HCT116 (cell line): ENCODE measurements around the gene FBXW2. TPM values are rescaled to one million over a fixed set of nuclear protein-coding genes. Genes with fewer than 3 reads are reported as not detected.

ENCODE experiments used
- ATAC-seq: fragments of 200-7000 bp; cut with Tn5 transposase; 2 replicates; pipeline ENCODE4 v1.9.1; 2020; ENCODE audit warnings: mild to moderate bottlenecking, moderate library complexity
- BruUV-seq: library from RNA; stranded (reverse); fragments of 400-500 nt; replicated peaks from 2 replicates; lab custom pipeline; 2021; lab: Mats Ljungman, UMichigan
- CTCF ChIA-PET: fragments of 300-600 bp; sonication (Branson Sonifier 250); formaldehyde crosslinking; loops from one replicate; lab custom pipeline; 2021; ENCODE audit warnings: antibody characterized with exemption; lab: Charles Lee
- POLR2A ChIA-PET: fragments of 300-600, 350-600 bp; sonication (Branson Sonifier 250); formaldehyde crosslinking; loops from one replicate; lab custom pipeline; 2021; ENCODE audit warnings: antibody characterized with exemption; lab: Charles Lee
- RAD21 ChIA-PET, 2 experiments: fragments of 300-600 bp; sonication (Branson Sonifier 250); formaldehyde crosslinking; loops; one replicate each; lab custom pipeline; 2023; ENCODE audit warnings: low total read pairs in 2 of 2; ENCODE audit not compliant: uncharacterized antibody in 2 of 2, unreplicated experiment in 2 of 2, low non-redundant PET in 1 of 2; lab: Charles Lee
- DNase-seq: peaks from one replicate; pipeline ENCODE4 v3.0.0-alpha.2; 2010; ENCODE audit warnings: low read depth, low spot score
- H2AFZ ChIP-seq: fragments of 200-600 bp; shearing (Covaris generic), sonication (generic); 2 replicates; pipeline ENCODE4 v1.6.1; 2017; ENCODE audit warnings: low read depth, mixed run types, mixed read lengths, antibody characterized with exemption, low read length; ENCODE audit not compliant: poor library complexity, severe bottlenecking
- H3K27ac ChIP-seq: 2 replicates; pipeline ENCODE4 v1.5.1; 2012; ENCODE audit warnings: low read depth, low read length
- H3K27me3 ChIP-seq: fragments of 200-600 bp; sonication (generic); 2 replicates; pipeline ENCODE4 v1.6.1; 2016; ENCODE audit warnings: mixed run types, low read length, mixed read lengths; ENCODE audit not compliant: insufficient read depth
- H3K36me3 ChIP-seq, 2 experiments: fragments of 200-500 bp in 1 of 2; fragments of 200-600 bp in 1 of 2; sonication (Bioruptor generic) in 1 of 2; sonication (generic) in 1 of 2; 2 replicates each; pipeline versions ENCODE4 v1.5.1 to v1.6.1; 2014 to 2016; ENCODE audit warnings: low read length in 2 of 2, inconsistent platforms in 1 of 2, mixed read lengths in 1 of 2, mixed run types in 1 of 2; ENCODE audit not compliant: insufficient read depth in 2 of 2, control insufficient read depth in 1 of 2
- H3K4me1 ChIP-seq, 2 experiments: fragments of 200-600 bp in 1 of 2; sonication (generic) in 1 of 2; 2 replicates each; pipeline versions ENCODE4 v1.5.1 to v1.6.1; 2012 to 2017; ENCODE audit warnings: low read length in 2 of 2, inconsistent platforms in 1 of 2, mild to moderate bottlenecking in 1 of 2, mixed read lengths in 1 of 2, mixed run types in 1 of 2, moderate library complexity in 1 of 2; ENCODE audit not compliant: insufficient read depth in 2 of 2, control insufficient read depth in 1 of 2
- H3K4me2 ChIP-seq: fragments of 200-600 bp; sonication (generic); 2 replicates; pipeline ENCODE4 v1.6.1; 2017; ENCODE audit warnings: mixed run types, low read length, mixed read lengths
- H3K4me3 ChIP-seq, 2 experiments: fragments of 200-600 bp in 1 of 2; sonication (generic) in 1 of 2; replicated peaks in 1 of 2; 2 replicates each; pipeline ENCODE4 v1.5.1; 2011 to 2016; ENCODE audit warnings: low read length in 2 of 2, control low read depth in 1 of 2, low read depth in 1 of 2, mild to moderate bottlenecking in 1 of 2, mixed read lengths in 1 of 2, mixed run types in 1 of 2
- H3K79me2 ChIP-seq: fragments of 200-600 bp; sonication (generic); 2 replicates; pipeline ENCODE4 v1.6.1; 2017; ENCODE audit warnings: mild to moderate bottlenecking, mixed run types, low read length, moderate library complexity, mixed read lengths; ENCODE audit not compliant: insufficient read depth
- H3K9ac ChIP-seq: fragments of 200-600 bp; sonication (generic); 2 replicates; pipeline ENCODE4 v1.6.1; 2016; ENCODE audit warnings: low read length, mixed read lengths
- H3K9me2 ChIP-seq: fragments of 200-600 bp; sonication (generic), shearing (Covaris generic); 2 replicates; pipeline ENCODE4 v1.6.1; 2017; ENCODE audit warnings: mixed run types, mild to moderate bottlenecking, moderate library complexity; ENCODE audit not compliant: insufficient read depth
- H3K9me3 ChIP-seq, 2 experiments: fragments of 200-500 bp in 1 of 2; fragments of 200-600 bp in 1 of 2; sonication (Bioruptor generic) in 1 of 2; sonication (generic) in 1 of 2; 2 replicates each; pipeline ENCODE4 v1.6.1; 2014 to 2017; ENCODE audit warnings: low read length in 2 of 2, mixed read lengths in 2 of 2, inconsistent platforms in 1 of 2, low read depth in 1 of 2, mild to moderate bottlenecking in 1 of 2, mixed run types in 1 of 2, moderate library complexity in 1 of 2; ENCODE audit not compliant: control insufficient read depth in 1 of 2, insufficient read depth in 1 of 2
- H4K20me1 ChIP-seq: fragments of 200-600 bp; sonication (generic), shearing (Covaris generic); 2 replicates; pipeline ENCODE4 v1.6.1; 2017; ENCODE audit warnings: mixed run types, mild to moderate bottlenecking, moderate library complexity; ENCODE audit not compliant: insufficient read depth
- ATF3 ChIP-seq: IDR thresholded peaks from 2 replicates; pipeline ENCODE4 v1.6.1; 2012
- CEBPB ChIP-seq: IDR thresholded peaks from 2 replicates; pipeline ENCODE4 v1.6.1; 2012; ENCODE audit warnings: low read depth
- EGR1 ChIP-seq: IDR thresholded peaks from 2 replicates; pipeline ENCODE4 v1.6.1; 2012; ENCODE audit warnings: low read depth
- ELF1 ChIP-seq: IDR thresholded peaks from 2 replicates; pipeline ENCODE4 v1.6.1; 2012; ENCODE audit warnings: low read depth, borderline replicate concordance
- EZH2 ChIP-seq: fragments of 200-600 bp; sonication (generic); IDR thresholded peaks from 2 replicates; pipeline ENCODE4 v1.6.1; 2017; ENCODE audit warnings: antibody characterized with exemption, mixed run types
- EZH2phosphoT487 ChIP-seq: fragments of 200-600 bp; IDR thresholded peaks from 2 replicates; pipeline ENCODE4 v1.6.1; 2018; ENCODE audit warnings: antibody characterized with exemption, borderline replicate concordance
- FOSL1 ChIP-seq: IDR thresholded peaks from 2 replicates; pipeline ENCODE4 v1.6.1; 2012; ENCODE audit warnings: low read depth
- JUND ChIP-seq: IDR thresholded peaks from 2 replicates; pipeline ENCODE4 v1.6.1; 2012
- MAX ChIP-seq: IDR thresholded peaks from 2 replicates; pipeline ENCODE4 v1.6.1; 2012
- POLR2AphosphoS5 ChIP-seq: IDR thresholded peaks from 2 replicates; pipeline ENCODE4 v1.6.1; 2011; ENCODE audit warnings: mild to moderate bottlenecking, low read depth, low read length, moderate library complexity
- REST ChIP-seq: IDR thresholded peaks from 2 replicates; pipeline ENCODE4 v1.6.1; 2012; ENCODE audit warnings: low read depth
- SIN3A ChIP-seq: IDR thresholded peaks from 2 replicates; pipeline ENCODE4 v1.6.1; 2012; ENCODE audit warnings: low read depth
- SP1 ChIP-seq: IDR thresholded peaks from 2 replicates; pipeline ENCODE4 v1.6.1; 2012; ENCODE audit warnings: low read depth
- SRF ChIP-seq: IDR thresholded peaks from 2 replicates; pipeline ENCODE4 v1.6.1; 2012; ENCODE audit warnings: low read depth
- TCF7L2 ChIP-seq: IDR thresholded peaks from 2 replicates; pipeline ENCODE4 v1.7.0; 2011; ENCODE audit warnings: borderline replicate concordance, inconsistent platforms; ENCODE audit not compliant: insufficient read depth, insufficient read length; ENCODE audit errors: extremely low read depth
- YY1 ChIP-seq: IDR thresholded peaks from 2 replicates; pipeline ENCODE4 v1.6.1; 2011; ENCODE audit warnings: low read length, low read depth, moderate library complexity, mild to moderate bottlenecking; ENCODE audit not compliant: insufficient replicate concordance; ENCODE audit errors: extremely low read depth
- ZBTB33 ChIP-seq: IDR thresholded peaks from 2 replicates; pipeline ENCODE4 v1.6.1; 2011; ENCODE audit warnings: mild to moderate bottlenecking, low read length, moderate library complexity; ENCODE audit not compliant: insufficient replicate concordance; ENCODE audit errors: extremely low read depth
- ZFX ChIP-seq: fragments of 450-650 bp; IDR thresholded peaks from 2 replicates; pipeline ENCODE4 v1.6.1; 2017
- ZNF274 ChIP-seq: fragments of 200-500 bp; sonication (Bioruptor generic); IDR thresholded peaks from 2 replicates; pipeline ENCODE4 v1.6.1; 2014; ENCODE audit warnings: mild to moderate bottlenecking, low read depth, low read length, inconsistent platforms
- intact Hi-C: fragments of 100-400 bp; cut with micrococcal nuclease; formaldehyde crosslinking; loops from 2 replicates; pipeline ENCODE4 v1.10.0; 2022
- total RNA-seq: library from RNA; stranded (reverse); gene quantifications from one replicate; pipeline ENCODE4 v1.2.1, GENCODE V29; 2021; ENCODE audit not compliant: unreplicated experiment
- TF ChIP-seq, protein P1 (sequence below), 3 experiments: fragments of 200-600 bp in 1 of 3; sonication (generic) in 1 of 3; IDR thresholded peaks in 2 of 3; conservative IDR thresholded peaks in 1 of 3; 2 replicates each; pipeline ENCODE4 v1.5.1; 2012 to 2017; ENCODE audit warnings: low read depth in 2 of 3, low read length in 2 of 3, antibody characterized with exemption in 1 of 3, borderline replicate concordance in 1 of 3, control low read depth in 1 of 3, mild to moderate bottlenecking in 1 of 3, mixed read lengths in 1 of 3, mixed run types in 1 of 3, moderate library complexity in 1 of 3; ENCODE audit not compliant: insufficient read depth in 1 of 3

Gene FBXW2
- total RNA-seq, 1 experiment from 2014 or later = 59.6 TPM

GRCh38 chr9:120745278-120745677 is 47.9 kb downstream of the FBXW2 start:
- Histone ChIP-seq H3K4me1 (no peaks in the 10 kb centered on the region), H4K20me1 (no peaks in the 10 kb centered on the region), H3K27ac (no peak overlapping the region), H3K4me3 (no peak overlapping the region), H3K36me3 (no peaks in the 10 kb centered on the region), H3K4me2 (no peak overlapping the region)
- no peak for DNase-seq
- CTCF ChIA-PET = interaction anchor here (1.4 kb wide), 1 partner anchor 11 kb away, joined by 4 read pairs; no protein-coding TSS in a partner anchor
- TF ChIP-seq EZH2phosphoT487 (no peak), JUND (no peak), ZFX (no peak), EZH2 (no peak), MAX (no peak), ELF1 (no peak), CEBPB (no peak), SP1 (no peak), REST (no peak), POLR2AphosphoS5 (no peak), SIN3A (no peak), ATF3 (no peak), TCF7L2 (no peak), YY1 (no peak), FOSL1 (no peak), ZBTB33 (no peak), ZNF274 (no peak), SRF (no peak), EGR1 (no peak)
- TF ChIP-seq, protein P1, sequence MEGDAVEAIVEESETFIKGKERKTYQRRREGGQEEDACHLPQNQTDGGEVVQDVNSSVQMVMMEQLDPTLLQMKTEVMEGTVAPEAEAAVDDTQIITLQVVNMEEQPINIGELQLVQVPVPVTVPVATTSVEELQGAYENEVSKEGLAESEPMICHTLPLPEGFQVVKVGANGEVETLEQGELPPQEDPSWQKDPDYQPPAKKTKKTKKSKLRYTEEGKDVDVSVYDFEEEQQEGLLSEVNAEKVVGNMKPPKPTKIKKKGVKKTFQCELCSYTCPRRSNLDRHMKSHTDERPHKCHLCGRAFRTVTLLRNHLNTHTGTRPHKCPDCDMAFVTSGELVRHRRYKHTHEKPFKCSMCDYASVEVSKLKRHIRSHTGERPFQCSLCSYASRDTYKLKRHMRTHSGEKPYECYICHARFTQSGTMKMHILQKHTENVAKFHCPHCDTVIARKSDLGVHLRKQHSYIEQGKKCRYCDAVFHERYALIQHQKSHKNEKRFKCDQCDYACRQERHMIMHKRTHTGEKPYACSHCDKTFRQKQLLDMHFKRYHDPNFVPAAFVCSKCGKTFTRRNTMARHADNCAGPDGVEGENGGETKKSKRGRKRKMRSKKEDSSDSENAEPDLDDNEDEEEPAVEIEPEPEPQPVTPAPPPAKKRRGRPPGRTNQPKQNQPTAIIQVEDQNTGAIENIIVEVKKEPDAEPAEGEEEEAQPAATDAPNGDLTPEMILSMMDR (IDR thresholded peaks at IDR 0.05 in 2 of 3, conservative IDR thresholded peaks at IDR 0.05 in 1 of 3; ENCODE audit: borderline replicate concordance in 1 of 3, insufficient read depth in 1 of 3, low read depth in 2 of 3, low read length in 2 of 3) = no peak
- TF ChIP-seq, all 23 proteins: peak for 0
- Histone ChIP-seq H3K9me3 (no peaks in the 10 kb centered on the region), H3K27me3 (no peaks in the 10 kb centered on the region), H2AFZ (no peak overlapping the region), H3K9ac (no peak overlapping the region), H3K79me2 (no peaks in the 10 kb centered on the region), H3K9me2 (no peaks in the 10 kb centered on the region)
- no peak for ATAC-seq
- POLR2A ChIA-PET = no interaction called here
- BruUV-seq = no TSS peak
- intact Hi-C loops = no loop called here
- RAD21 ChIA-PET = no interaction called here
